AG09319 (cell line): ENCODE measurements around the gene RSRC1.
A peak's percentile ranks its signal among the peaks of the same experiment; 100 is the strongest.

Experiments
- DNase-seq: peaks from one replicate; pipeline ENCODE4 v3.0.0-alpha.2; 2010; ENCODE audit warnings: low read depth; ENCODE audit errors: extremely low read depth
- CTCF ChIP-seq: IDR thresholded peaks from 2 replicates; pipeline ENCODE4 v1.5.1; 2011; ENCODE audit warnings: low read depth, mild to moderate bottlenecking, inconsistent platforms, low read length, moderate library complexity

The RSRC1 gene

DNA sequence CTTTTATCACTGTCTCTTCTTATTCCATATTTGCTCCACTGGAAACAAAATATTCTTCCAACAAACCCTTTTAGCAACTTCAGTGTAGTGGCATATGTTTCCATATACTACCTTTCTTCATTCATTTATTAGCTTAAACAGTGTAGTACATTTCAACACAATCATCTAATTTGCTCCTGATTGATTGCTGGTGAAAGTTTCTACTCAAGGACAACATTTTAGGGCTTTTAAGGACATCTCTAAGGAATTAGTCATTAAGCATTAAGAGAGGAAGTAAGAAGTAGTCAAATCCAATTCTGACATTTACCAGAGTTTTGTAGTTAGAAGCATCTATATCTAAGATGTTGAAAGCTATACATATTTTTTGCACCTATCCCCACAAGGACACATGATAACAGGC, 55.8 kb downstream of the RSRC1 start:
- DNase-seq = no peak

DNA sequence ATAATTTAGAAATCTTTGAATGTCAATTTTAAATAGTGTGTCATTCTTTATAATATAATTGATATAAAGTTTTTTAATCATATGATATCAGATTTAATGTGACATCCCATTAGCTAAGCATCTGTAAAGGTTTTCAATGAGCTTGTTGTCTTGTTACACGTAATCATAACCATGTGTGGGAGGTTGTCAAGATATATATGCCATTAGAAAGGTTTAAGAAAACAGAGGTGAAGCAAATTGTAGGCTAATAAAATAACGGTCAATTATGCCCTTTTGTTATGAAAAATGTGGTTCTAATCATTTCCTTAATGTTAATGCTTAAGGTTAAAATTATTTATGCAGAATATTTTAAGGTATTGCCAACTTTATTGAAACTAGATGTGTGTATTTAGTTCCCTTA, 56.3 kb downstream of the RSRC1 start:
- DNase-seq = no peak
- TF ChIP-seq CTCF = no peak

More for the DNA sequence above, 55.8 kb downstream of the RSRC1 start:
- TF ChIP-seq CTCF = no peak

- DNase-seq = peak; percentile 88
- TF ChIP-seq CTCF = no peak
These were observed 58.1 kb downstream of the RSRC1 start for GRCh38 chr3:158167737-158168557.

- no peak for DNase-seq
- no peak for TF ChIP-seq CTCF
These were observed 59.2 kb downstream of the RSRC1 start for GRCh38 chr3:158169091-158169491.

DNA sequence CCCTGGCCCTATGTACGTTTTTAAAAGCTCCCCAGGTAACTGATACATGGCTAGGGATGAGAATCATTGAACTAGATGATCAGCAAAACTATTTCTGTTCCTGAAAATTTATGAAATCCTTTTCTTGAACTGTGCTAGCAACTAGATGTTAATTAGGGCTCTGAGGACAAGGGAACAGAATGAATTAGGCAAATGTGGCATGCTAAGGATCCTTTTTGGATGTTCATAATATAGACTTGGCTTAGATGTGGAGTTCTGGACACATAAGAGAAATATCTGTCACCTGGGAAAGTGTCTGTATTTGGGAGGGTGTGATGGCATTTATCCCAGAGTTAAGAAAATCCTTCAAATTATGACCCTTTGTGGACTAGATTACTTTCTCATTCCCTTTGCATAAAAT, 71.2 kb downstream of the RSRC1 start:
- DNase-seq = no peak
- TF ChIP-seq CTCF = no peak

- no peak for DNase-seq
- no peak for TF ChIP-seq CTCF
These were observed 75.8 kb downstream of the RSRC1 start for GRCh38 chr3:158185711-158186110.

- TF ChIP-seq CTCF = no peak
- no peak for DNase-seq
These were observed 91.1 kb downstream of the RSRC1 start for GRCh38 chr3:158200955-158201354.
